Nephron progenitor cell (in vitro differentiated cells): ENCODE results near the gene MGAT3.

ENCODE experiments used
- DNase-seq: peaks from one replicate; pipeline ENCODE4 v3.0.0; 2021
- H3K27ac Mint-ChIP-seq: 2 replicates; pipeline ENCODE4 v1.8.0; 2021; ENCODE audit warnings: mild to moderate bottlenecking, moderate library complexity, mixed read lengths
- H3K27me3 Mint-ChIP-seq: 2 replicates; pipeline ENCODE4 v1.8.0; 2021; ENCODE audit warnings: mild to moderate bottlenecking, low read depth, mixed read lengths; ENCODE audit not compliant: poor library complexity
- H3K36me3 Mint-ChIP-seq: 2 replicates; pipeline ENCODE4 v1.8.0; 2021; ENCODE audit warnings: low read depth, mixed read lengths
- H3K4me1 Mint-ChIP-seq: 2 replicates; pipeline ENCODE4 v1.8.0; 2021; ENCODE audit warnings: mixed read lengths
- H3K4me3 Mint-ChIP-seq: 2 replicates; pipeline ENCODE4 v1.8.0; 2021; ENCODE audit warnings: mild to moderate bottlenecking, moderate library complexity, mixed read lengths
- H3K9me3 Mint-ChIP-seq: 2 replicates; pipeline ENCODE4 v1.8.0; 2021; ENCODE audit warnings: mild to moderate bottlenecking, moderate library complexity, mixed read lengths
- CTCF ChIP-seq: fragments of 200-600 bp; sonication (generic); IDR thresholded peaks from 2 replicates; pipeline ENCODE4 v1.5.0; 2021; ENCODE audit warnings: antibody characterized with exemption

The MGAT3 gene

GRCh38 chr22:39511226-39511625 lies 54.4 kb downstream of the MGAT3 start:
- Mint-ChIP-seq H3K27me3 (no peaks in the 10 kb centered on the region), H3K4me3 (no peak overlapping the region), H3K4me1 (peaks cover 10% of the 10 kb centered on the region), H3K9me3 (no peaks in the 10 kb centered on the region), H3K27ac (peak overlapping the region; percentile 85), H3K36me3 (peaks cover 82% of the 10 kb centered on the region)
- DNase-seq, result no peak
- TF ChIP-seq CTCF, result no peak

GRCh38 chr22:39512026-39512425 lies 55.2 kb downstream of the MGAT3 start:
- Mint-ChIP-seq H3K9me3 (no peaks in the 10 kb centered on the region), H3K27ac (no peak overlapping the region), H3K4me1 (peaks cover 10% of the 10 kb centered on the region), H3K27me3 (no peaks in the 10 kb centered on the region), H3K4me3 (no peak overlapping the region), H3K36me3 (peaks cover 80% of the 10 kb centered on the region)
- no peak for TF ChIP-seq CTCF
- DNase-seq, result no peak

GRCh38 chr22:39513791-39514190 lies 57.0 kb downstream of the MGAT3 start:
- DNase-seq, result no peak
- peaks cover 26% of the 10 kb centered on the region for H3K4me1 Mint-ChIP-seq
- no peaks in the 10 kb centered on the region for H3K27me3 Mint-ChIP-seq
- no peak overlapping the region for H3K27ac Mint-ChIP-seq
- no peak for TF ChIP-seq CTCF
- H3K36me3 Mint-ChIP-seq, result peaks cover 75% of the 10 kb centered on the region
- no peak overlapping the region for H3K4me3 Mint-ChIP-seq
- H3K9me3 Mint-ChIP-seq, result no peaks in the 10 kb centered on the region

GRCh38 chr22:39514373-39514973 lies 57.7 kb downstream of the MGAT3 start:
- H3K27ac Mint-ChIP-seq, result peak overlapping the region; percentile 64
- no peak overlapping the region for H3K4me3 Mint-ChIP-seq
- H3K27me3 Mint-ChIP-seq, result no peaks in the 10 kb centered on the region
- TF ChIP-seq CTCF, result peak; percentile 72
- H3K4me1 Mint-ChIP-seq, result peaks cover 31% of the 10 kb centered on the region
- H3K9me3 Mint-ChIP-seq, result no peaks in the 10 kb centered on the region
- peaks cover 70% of the 10 kb centered on the region for H3K36me3 Mint-ChIP-seq
- DNase-seq, result peak; percentile 72

- no peaks in the 10 kb centered on the region for H3K9me3 Mint-ChIP-seq
- peaks cover 66% of the 10 kb centered on the region for H3K36me3 Mint-ChIP-seq
- peaks cover 3% of the 10 kb centered on the region for H3K27me3 Mint-ChIP-seq
- no peak overlapping the region for H3K4me3 Mint-ChIP-seq
- no peak for DNase-seq
- TF ChIP-seq CTCF, result no peak
- peaks cover 31% of the 10 kb centered on the region for H3K4me1 Mint-ChIP-seq
- no peak overlapping the region for H3K27ac Mint-ChIP-seq
Observed at GRCh38 chr22:39515266-39516050, 58.6 kb downstream of the MGAT3 start.
